Measurements from ENCODE around the gene CADM2.

CADM2 gene

GRCh38 chr3:85842081-85842480 is 883.3 kb downstream of the CADM2 start:
- Histone ChIP-seq H3K36me3 (ENCODE audit: insufficient read depth, low read length) (no peaks in the 10 kb centered on the region), H3K9me3 (replicated peaks; ENCODE audit: low read length) (no peaks in the 10 kb centered on the region), H3K9ac (ENCODE audit: low read depth, low read length) (no peak overlapping the region), H3K4me2 (ENCODE audit: low read length) (no peak overlapping the region), H3K4me1 (ENCODE audit: control insufficient read depth, insufficient read depth, low read length) (no peaks in the 10 kb centered on the region), H3K4me3 (ENCODE audit: low read length) (no peak overlapping the region), H3K27me3 (ENCODE audit: control insufficient read depth, insufficient read depth, low read length) (no peaks in the 10 kb centered on the region)

GRCh38 chr3:85846940-85847339 is 888.2 kb downstream of the CADM2 start:
- Histone ChIP-seq H3K4me3 (ENCODE audit: low read length) (no peak overlapping the region), H3K4me1 (ENCODE audit: control insufficient read depth, insufficient read depth, low read length) (no peaks in the 10 kb centered on the region), H3K9me3 (replicated peaks; ENCODE audit: low read length) (no peaks in the 10 kb centered on the region), H3K27me3 (ENCODE audit: control insufficient read depth, insufficient read depth, low read length) (no peaks in the 10 kb centered on the region), H3K4me2 (ENCODE audit: low read length) (no peak overlapping the region), H3K9ac (ENCODE audit: low read depth, low read length) (no peak overlapping the region), H3K36me3 (ENCODE audit: insufficient read depth, low read length) (no peaks in the 10 kb centered on the region)

- Histone ChIP-seq H3K4me1 (ENCODE audit: control insufficient read depth, insufficient read depth, low read length) (no peaks in the 10 kb centered on the region), H3K9ac (ENCODE audit: low read depth, low read length) (no peak overlapping the region), H3K4me3 (ENCODE audit: low read length) (no peak overlapping the region), H3K4me2 (ENCODE audit: low read length) (no peak overlapping the region), H3K27me3 (ENCODE audit: control insufficient read depth, insufficient read depth, low read length) (no peaks in the 10 kb centered on the region), H3K36me3 (ENCODE audit: insufficient read depth, low read length) (no peaks in the 10 kb centered on the region), H3K9me3 (replicated peaks; ENCODE audit: low read length) (no peaks in the 10 kb centered on the region)
Measured at GRCh38 chr3:85851071-85851470, 892.3 kb downstream of the CADM2 start.

- no peaks in the 10 kb centered on the region for H3K27me3 ChIP-seq (ENCODE audit: control insufficient read depth, insufficient read depth, low read length)
- H3K4me3 ChIP-seq (ENCODE audit: low read length): no peak overlapping the region
- no peaks in the 10 kb centered on the region for H3K36me3 ChIP-seq (ENCODE audit: insufficient read depth, low read length)
- no peak overlapping the region for H3K9ac ChIP-seq (ENCODE audit: low read depth, low read length)
- H3K4me1 ChIP-seq (ENCODE audit: control insufficient read depth, insufficient read depth, low read length): no peaks in the 10 kb centered on the region
- H3K9me3 ChIP-seq (replicated peaks; ENCODE audit: low read length): no peaks in the 10 kb centered on the region
- H3K4me2 ChIP-seq (ENCODE audit: low read length): no peak overlapping the region
Measured at GRCh38 chr3:85853805-85854204, 895.0 kb downstream of the CADM2 start.

- Histone ChIP-seq H3K9ac (ENCODE audit: low read depth, low read length) (no peak overlapping the region), H3K4me1 (ENCODE audit: control insufficient read depth, insufficient read depth, low read length) (no peaks in the 10 kb centered on the region), H3K4me3 (ENCODE audit: low read length) (no peak overlapping the region), H3K9me3 (replicated peaks; ENCODE audit: low read length) (no peaks in the 10 kb centered on the region), H3K4me2 (ENCODE audit: low read length) (no peak overlapping the region), H3K27me3 (ENCODE audit: control insufficient read depth, insufficient read depth, low read length) (no peaks in the 10 kb centered on the region), H3K36me3 (ENCODE audit: insufficient read depth, low read length) (no peaks in the 10 kb centered on the region)
Measured at GRCh38 chr3:85862893-85863455, 904.2 kb downstream of the CADM2 start.

- H3K4me3 ChIP-seq (ENCODE audit: low read length): no peak overlapping the region
- H3K36me3 ChIP-seq (ENCODE audit: insufficient read depth, low read length): no peaks in the 10 kb centered on the region
- H3K4me2 ChIP-seq (ENCODE audit: low read length): no peak overlapping the region
- no peaks in the 10 kb centered on the region for H3K4me1 ChIP-seq (ENCODE audit: control insufficient read depth, insufficient read depth, low read length)
- no peaks in the 10 kb centered on the region for H3K27me3 ChIP-seq (ENCODE audit: control insufficient read depth, insufficient read depth, low read length)
- H3K9ac ChIP-seq (ENCODE audit: low read depth, low read length): no peak overlapping the region
- no peaks in the 10 kb centered on the region for H3K9me3 ChIP-seq (replicated peaks; ENCODE audit: low read length)
Measured at GRCh38 chr3:85864896-85865295, 906.1 kb downstream of the CADM2 start.

GRCh38 chr3:85867072-85867471 is 908.3 kb downstream of the CADM2 start:
- Histone ChIP-seq H3K4me3 (ENCODE audit: low read length) (no peak overlapping the region), H3K27me3 (ENCODE audit: control insufficient read depth, insufficient read depth, low read length) (no peaks in the 10 kb centered on the region), H3K9ac (ENCODE audit: low read depth, low read length) (no peak overlapping the region), H3K4me1 (ENCODE audit: control insufficient read depth, insufficient read depth, low read length) (no peaks in the 10 kb centered on the region), H3K9me3 (replicated peaks; ENCODE audit: low read length) (no peaks in the 10 kb centered on the region), H3K4me2 (ENCODE audit: low read length) (no peak overlapping the region), H3K36me3 (ENCODE audit: insufficient read depth, low read length) (no peaks in the 10 kb centered on the region)

GRCh38 chr3:85875589-85875988 is 916.8 kb downstream of the CADM2 start:
- Histone ChIP-seq H3K4me1 (ENCODE audit: control insufficient read depth, insufficient read depth, low read length) (no peaks in the 10 kb centered on the region), H3K4me3 (ENCODE audit: low read length) (no peak overlapping the region), H3K27me3 (ENCODE audit: control insufficient read depth, insufficient read depth, low read length) (no peaks in the 10 kb centered on the region), H3K9ac (ENCODE audit: low read depth, low read length) (no peak overlapping the region), H3K9me3 (replicated peaks; ENCODE audit: low read length) (no peaks in the 10 kb centered on the region), H3K4me2 (ENCODE audit: low read length) (no peak overlapping the region), H3K36me3 (ENCODE audit: insufficient read depth, low read length) (no peaks in the 10 kb centered on the region)

- Histone ChIP-seq H3K27me3 (ENCODE audit: control insufficient read depth, insufficient read depth, low read length) (no peaks in the 10 kb centered on the region), H3K4me2 (ENCODE audit: low read length) (no peak overlapping the region), H3K4me3 (ENCODE audit: low read length) (no peak overlapping the region), H3K9me3 (replicated peaks; ENCODE audit: low read length) (no peaks in the 10 kb centered on the region), H3K36me3 (ENCODE audit: insufficient read depth, low read length) (no peaks in the 10 kb centered on the region), H3K9ac (ENCODE audit: low read depth, low read length) (no peak overlapping the region), H3K4me1 (ENCODE audit: control insufficient read depth, insufficient read depth, low read length) (no peaks in the 10 kb centered on the region)
Measured at GRCh38 chr3:85877631-85878030, 918.8 kb downstream of the CADM2 start.

- Histone ChIP-seq H3K4me2 (ENCODE audit: low read length) (no peak overlapping the region), H3K4me1 (ENCODE audit: control insufficient read depth, insufficient read depth, low read length) (no peaks in the 10 kb centered on the region), H3K9me3 (replicated peaks; ENCODE audit: low read length) (no peaks in the 10 kb centered on the region), H3K9ac (ENCODE audit: low read depth, low read length) (no peak overlapping the region), H3K27me3 (ENCODE audit: control insufficient read depth, insufficient read depth, low read length) (no peaks in the 10 kb centered on the region), H3K36me3 (ENCODE audit: insufficient read depth, low read length) (no peaks in the 10 kb centered on the region), H3K4me3 (ENCODE audit: low read length) (no peak overlapping the region)
Measured at GRCh38 chr3:85881833-85882393, 923.1 kb downstream of the CADM2 start.

GRCh38 chr3:85890043-85890555 is 931.3 kb downstream of the CADM2 start:
- Histone ChIP-seq H3K27me3 (ENCODE audit: control insufficient read depth, insufficient read depth, low read length) (no peaks in the 10 kb centered on the region), H3K9me3 (replicated peaks; ENCODE audit: low read length) (no peaks in the 10 kb centered on the region), H3K4me3 (ENCODE audit: low read length) (no peak overlapping the region), H3K36me3 (ENCODE audit: insufficient read depth, low read length) (no peaks in the 10 kb centered on the region), H3K4me2 (ENCODE audit: low read length) (no peak overlapping the region), H3K9ac (ENCODE audit: low read depth, low read length) (no peak overlapping the region), H3K4me1 (ENCODE audit: control insufficient read depth, insufficient read depth, low read length) (no peaks in the 10 kb centered on the region)

GRCh38 chr3:85903434-85903833 is 944.6 kb downstream of the CADM2 start:
- no peaks in the 10 kb centered on the region for H3K36me3 ChIP-seq (ENCODE audit: insufficient read depth, low read length)
- H3K9me3 ChIP-seq (replicated peaks; ENCODE audit: low read length): no peaks in the 10 kb centered on the region
- no peak overlapping the region for H3K9ac ChIP-seq (ENCODE audit: low read depth, low read length)
- H3K4me1 ChIP-seq (ENCODE audit: control insufficient read depth, insufficient read depth, low read length): no peaks in the 10 kb centered on the region
- H3K4me2 ChIP-seq (ENCODE audit: low read length): no peak overlapping the region
- H3K4me3 ChIP-seq (ENCODE audit: low read length): no peak overlapping the region
- no peaks in the 10 kb centered on the region for H3K27me3 ChIP-seq (ENCODE audit: control insufficient read depth, insufficient read depth, low read length)
